SK-N-SH (cell line): ENCODE results near the gene NUAK2.

ENCODE experiments used
- EZH2phosphoT487 ChIP-seq: fragments of 200-600 bp; sonication (generic); IDR thresholded peaks from 2 replicates; pipeline ENCODE4 v1.6.1; 2017; ENCODE audit warnings: low read depth, mixed run types, mild to moderate bottlenecking, antibody characterized with exemption, moderate library complexity, borderline replicate concordance
- MXI1 ChIP-seq: IDR thresholded peaks from 2 replicates; pipeline ENCODE4 v1.6.1; 2012; ENCODE audit warnings: mild to moderate bottlenecking, low read depth, low read length, improper control_type of control experiment
- NRF1 ChIP-seq: IDR thresholded peaks from 2 replicates; pipeline ENCODE4 v1.6.1; 2012; ENCODE audit warnings: low read depth, mild to moderate bottlenecking, low read length
- POLR2AphosphoS5 ChIP-seq: IDR thresholded peaks from 2 replicates; pipeline ENCODE4 v1.6.1; 2012; ENCODE audit warnings: low read depth, low read length
- REST ChIP-seq: IDR thresholded peaks from 2 replicates; pipeline ENCODE4 v1.6.1; 2012; ENCODE audit warnings: mild to moderate bottlenecking, low read depth, low read length, moderate library complexity
- YY1 ChIP-seq: IDR thresholded peaks from 2 replicates; pipeline ENCODE4 v1.4.0; 2012; ENCODE audit warnings: low read depth, mild to moderate bottlenecking
- TF ChIP-seq, protein P1 (sequence below): fragments of 200-600 bp; sonication (generic); IDR thresholded peaks from 2 replicates; pipeline ENCODE4 v1.6.1; 2017; ENCODE audit warnings: antibody characterized with exemption, mild to moderate bottlenecking, moderate library complexity

DNA sequence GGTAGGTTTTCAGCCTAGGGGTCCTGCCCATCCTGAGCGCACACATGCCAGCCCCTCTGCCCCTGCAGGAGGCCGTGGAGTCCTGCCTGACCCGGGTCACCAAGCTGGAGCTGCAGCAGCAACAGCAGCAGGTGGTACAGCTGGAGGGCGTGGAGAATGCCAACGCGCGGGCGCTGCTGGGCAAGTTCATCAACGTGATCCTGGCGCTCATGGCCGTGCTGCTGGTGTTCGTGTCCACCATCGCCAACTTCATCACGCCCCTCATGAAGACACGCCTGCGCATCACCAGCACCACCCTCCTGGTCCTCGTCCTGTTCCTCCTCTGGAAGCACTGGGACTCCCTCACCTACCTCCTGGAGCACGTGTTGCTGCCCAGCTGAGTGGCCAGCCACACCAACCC is 49.8 kb downstream of the NUAK2 start:
- TF ChIP-seq YY1, result no peak
- TF ChIP-seq, protein P1, sequence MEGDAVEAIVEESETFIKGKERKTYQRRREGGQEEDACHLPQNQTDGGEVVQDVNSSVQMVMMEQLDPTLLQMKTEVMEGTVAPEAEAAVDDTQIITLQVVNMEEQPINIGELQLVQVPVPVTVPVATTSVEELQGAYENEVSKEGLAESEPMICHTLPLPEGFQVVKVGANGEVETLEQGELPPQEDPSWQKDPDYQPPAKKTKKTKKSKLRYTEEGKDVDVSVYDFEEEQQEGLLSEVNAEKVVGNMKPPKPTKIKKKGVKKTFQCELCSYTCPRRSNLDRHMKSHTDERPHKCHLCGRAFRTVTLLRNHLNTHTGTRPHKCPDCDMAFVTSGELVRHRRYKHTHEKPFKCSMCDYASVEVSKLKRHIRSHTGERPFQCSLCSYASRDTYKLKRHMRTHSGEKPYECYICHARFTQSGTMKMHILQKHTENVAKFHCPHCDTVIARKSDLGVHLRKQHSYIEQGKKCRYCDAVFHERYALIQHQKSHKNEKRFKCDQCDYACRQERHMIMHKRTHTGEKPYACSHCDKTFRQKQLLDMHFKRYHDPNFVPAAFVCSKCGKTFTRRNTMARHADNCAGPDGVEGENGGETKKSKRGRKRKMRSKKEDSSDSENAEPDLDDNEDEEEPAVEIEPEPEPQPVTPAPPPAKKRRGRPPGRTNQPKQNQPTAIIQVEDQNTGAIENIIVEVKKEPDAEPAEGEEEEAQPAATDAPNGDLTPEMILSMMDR, result no peak
- TF ChIP-seq NRF1, result no peak
- TF ChIP-seq MXI1, result no peak
- TF ChIP-seq POLR2AphosphoS5, result no peak
- TF ChIP-seq EZH2phosphoT487, result no peak
- TF ChIP-seq REST, result no peak
